ENCODE measurements around the gene RBFOX1. TPM values are rescaled to one million over a fixed set of nuclear protein-coding genes. Genes with fewer than 3 reads are reported as not detected.

Gene RBFOX1
- total RNA-seq, 2 donors from 2014 or later, result 1.6 to 2.6 TPM

DNA sequence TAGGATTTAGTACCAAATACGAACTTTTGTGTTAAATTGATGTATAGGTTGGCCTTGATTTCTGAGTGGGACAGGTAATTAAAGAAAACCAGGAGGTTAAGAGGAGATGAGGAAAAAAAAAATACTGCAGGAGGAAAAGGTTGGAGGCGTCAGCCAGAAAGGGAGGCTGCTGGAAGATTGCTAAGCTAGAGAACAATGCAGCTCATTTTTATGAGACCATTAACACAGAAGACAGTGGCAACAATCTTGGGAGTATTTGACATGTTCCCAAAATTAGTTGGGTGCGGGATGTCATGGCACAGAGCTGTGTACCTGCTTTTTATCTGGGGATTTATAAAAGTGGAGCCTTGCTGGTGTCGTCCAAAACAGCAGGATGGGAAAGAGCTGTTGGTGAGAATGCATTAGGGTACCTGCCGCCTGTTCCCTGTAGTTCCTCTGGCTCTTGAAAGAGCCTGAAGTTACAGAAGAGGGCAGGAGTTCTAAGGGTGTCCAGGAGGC, 229.3 kb downstream of the RBFOX1 start:
- Histone ChIP-seq H3K9me3 (no peaks in the 10 kb centered on the region), H3K9ac (ENCODE audit: low read depth in 2 of 2, low read length in 2 of 2) (no peak overlapping the region), H3K27me3 (no peaks in the 10 kb centered on the region), H3K4me3 (no peak overlapping the region), H3K36me3 (no peaks in the 10 kb centered on the region), H3K4me1 (no peaks in the 10 kb centered on the region), H3K27ac (no peak overlapping the region)
- intact Hi-C loops (cut with DNase I), result no loop called here
- no peak for DNase-seq
- TF ChIP-seq, protein P1, sequence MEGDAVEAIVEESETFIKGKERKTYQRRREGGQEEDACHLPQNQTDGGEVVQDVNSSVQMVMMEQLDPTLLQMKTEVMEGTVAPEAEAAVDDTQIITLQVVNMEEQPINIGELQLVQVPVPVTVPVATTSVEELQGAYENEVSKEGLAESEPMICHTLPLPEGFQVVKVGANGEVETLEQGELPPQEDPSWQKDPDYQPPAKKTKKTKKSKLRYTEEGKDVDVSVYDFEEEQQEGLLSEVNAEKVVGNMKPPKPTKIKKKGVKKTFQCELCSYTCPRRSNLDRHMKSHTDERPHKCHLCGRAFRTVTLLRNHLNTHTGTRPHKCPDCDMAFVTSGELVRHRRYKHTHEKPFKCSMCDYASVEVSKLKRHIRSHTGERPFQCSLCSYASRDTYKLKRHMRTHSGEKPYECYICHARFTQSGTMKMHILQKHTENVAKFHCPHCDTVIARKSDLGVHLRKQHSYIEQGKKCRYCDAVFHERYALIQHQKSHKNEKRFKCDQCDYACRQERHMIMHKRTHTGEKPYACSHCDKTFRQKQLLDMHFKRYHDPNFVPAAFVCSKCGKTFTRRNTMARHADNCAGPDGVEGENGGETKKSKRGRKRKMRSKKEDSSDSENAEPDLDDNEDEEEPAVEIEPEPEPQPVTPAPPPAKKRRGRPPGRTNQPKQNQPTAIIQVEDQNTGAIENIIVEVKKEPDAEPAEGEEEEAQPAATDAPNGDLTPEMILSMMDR (IDR thresholded peaks at IDR 0.05), result no peak

DNA sequence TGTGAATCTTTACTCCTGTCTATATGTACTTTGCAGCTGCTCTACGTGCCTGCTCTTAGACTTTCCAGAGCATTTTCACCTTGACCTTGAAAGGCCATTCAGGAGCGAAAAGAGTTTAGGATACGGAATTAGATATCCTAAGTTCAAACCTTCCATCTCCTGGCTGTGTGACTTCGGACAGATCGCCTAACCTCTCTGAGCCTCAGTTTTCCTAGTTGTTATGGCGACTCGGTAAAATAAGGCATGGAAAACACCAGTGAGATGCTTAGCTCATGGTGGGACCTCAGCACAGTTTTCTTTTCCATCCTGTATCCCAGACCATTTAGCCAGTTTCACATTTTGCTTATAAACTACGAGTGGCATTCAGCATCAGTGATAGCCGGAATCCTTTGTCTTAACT, 233.7 kb downstream of the RBFOX1 start:
- H3K36me3 ChIP-seq, result no peaks in the 10 kb centered on the region
- intact Hi-C loops (cut with DNase I), result no loop called here
- H3K9me3 ChIP-seq, result no peaks in the 10 kb centered on the region
- no peaks in the 10 kb centered on the region for H3K4me1 ChIP-seq
- H3K9ac ChIP-seq (ENCODE audit: low read depth in 2 of 2, low read length in 2 of 2), result no peak overlapping the region
- no peak overlapping the region for H3K27ac ChIP-seq
- TF ChIP-seq, protein P1 (IDR thresholded peaks at IDR 0.05), result no peak
- H3K27me3 ChIP-seq, result no peaks in the 10 kb centered on the region
- no peak overlapping the region for H3K4me3 ChIP-seq
- no peak for DNase-seq

DNA sequence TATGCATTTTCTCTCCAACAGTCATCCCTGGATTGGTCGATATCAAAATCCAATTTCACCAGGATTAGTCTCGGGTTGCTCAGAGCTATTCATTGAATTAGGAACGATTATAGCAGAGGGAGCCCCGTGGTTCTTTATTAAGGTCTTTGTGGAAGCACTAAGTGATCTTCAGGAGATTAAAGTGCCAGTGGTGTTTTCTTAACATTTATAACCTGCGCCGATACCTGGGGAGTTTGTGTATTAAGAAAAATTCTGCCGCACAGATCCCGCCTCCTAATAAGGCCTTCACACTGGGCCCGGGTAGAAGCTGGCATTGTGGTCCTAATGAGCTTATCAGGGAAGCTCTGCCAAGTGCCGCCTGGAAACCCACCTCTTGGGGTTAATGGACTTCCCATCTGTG, 238.7 kb downstream of the RBFOX1 start:
- no peak for DNase-seq
- H3K9ac ChIP-seq (ENCODE audit: low read depth in 2 of 2, low read length in 2 of 2), result no peak overlapping the region
- no peak overlapping the region for H3K27ac ChIP-seq
- TF ChIP-seq, protein P1 (IDR thresholded peaks at IDR 0.05), result no peak
- no peaks in the 10 kb centered on the region for H3K36me3 ChIP-seq
- no peaks in the 10 kb centered on the region for H3K27me3 ChIP-seq
- intact Hi-C loops (cut with DNase I), result no loop called here
- no peaks in the 10 kb centered on the region for H3K9me3 ChIP-seq
- H3K4me1 ChIP-seq, result no peaks in the 10 kb centered on the region
- H3K4me3 ChIP-seq, result no peak overlapping the region

DNA sequence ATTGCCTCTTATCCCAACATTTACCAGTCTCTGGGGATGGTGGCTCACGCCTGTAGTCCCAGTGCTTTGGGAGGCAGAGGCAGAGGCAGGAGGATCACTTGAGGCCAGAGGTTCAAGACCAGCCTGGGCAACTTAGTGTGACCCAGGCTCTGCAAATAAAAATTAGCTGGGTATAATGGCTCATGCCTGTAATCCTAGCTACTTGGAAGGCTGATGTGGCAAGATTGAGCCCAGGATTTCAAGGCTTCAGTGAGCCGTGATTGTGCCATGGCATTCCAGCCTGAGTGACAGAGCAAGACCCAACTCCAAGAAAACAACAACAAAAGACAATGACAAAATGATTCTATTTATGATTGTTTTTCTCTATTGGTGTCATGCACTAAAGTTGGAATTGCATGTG, 244.9 kb downstream of the RBFOX1 start:
- H3K9me3 ChIP-seq, result no peaks in the 10 kb centered on the region
- no peak overlapping the region for H3K9ac ChIP-seq (ENCODE audit: low read depth in 2 of 2, low read length in 2 of 2)
- H3K27me3 ChIP-seq, result no peaks in the 10 kb centered on the region
- no peak for DNase-seq
- H3K4me1 ChIP-seq, result no peaks in the 10 kb centered on the region
- intact Hi-C loops (cut with DNase I), result no loop called here
- TF ChIP-seq, protein P1 (IDR thresholded peaks at IDR 0.05), result no peak
- no peaks in the 10 kb centered on the region for H3K36me3 ChIP-seq
- no peak overlapping the region for H3K4me3 ChIP-seq
- H3K27ac ChIP-seq, result no peak overlapping the region

DNA sequence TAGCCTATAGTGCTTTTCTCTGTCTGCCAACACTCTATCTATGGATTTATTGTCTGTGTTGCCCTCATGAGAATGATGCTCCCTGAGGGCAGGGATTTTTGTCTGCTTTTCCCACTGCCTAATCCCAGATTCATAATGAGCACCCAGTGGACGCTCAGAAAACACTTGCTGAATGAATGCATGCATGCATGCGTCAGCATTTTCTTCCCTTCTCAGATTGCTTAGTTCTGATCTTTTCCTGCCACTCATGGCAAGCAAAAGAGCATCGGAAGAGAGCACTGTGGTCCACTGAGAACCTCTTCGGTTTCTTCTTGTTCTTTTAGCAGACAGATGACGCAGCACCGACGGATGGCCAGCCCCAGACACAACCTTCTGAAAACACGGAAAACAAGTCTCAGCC, 246.8 kb downstream of the RBFOX1 start:
- H3K9ac ChIP-seq (ENCODE audit: low read depth in 2 of 2, low read length in 2 of 2), result no peak overlapping the region
- intact Hi-C loops (cut with DNase I), result no loop called here
- DNase-seq, result no peak
- TF ChIP-seq, protein P1 (IDR thresholded peaks at IDR 0.05), result no peak
- no peaks in the 10 kb centered on the region for H3K27me3 ChIP-seq
- H3K27ac ChIP-seq, result no peak overlapping the region
- H3K4me1 ChIP-seq, result no peaks in the 10 kb centered on the region
- no peak overlapping the region for H3K4me3 ChIP-seq
- H3K9me3 ChIP-seq, result no peaks in the 10 kb centered on the region
- no peaks in the 10 kb centered on the region for H3K36me3 ChIP-seq

Measured in colonic mucosa (tissue), 4 donors.